Common myeloid progenitor, CD34-positive (primary cell): ENCODE data around the gene ABITRAM.

Experiments
- CTCF ChIA-PET: fragments of 350-600 bp; sonication (Branson Sonifier 250); formaldehyde crosslinking; loops from one replicate; lab custom pipeline; 2021; ENCODE audit warnings: antibody characterized with exemption; lab: Charles Lee
- POLR2A ChIA-PET: fragments of 350-600 bp; sonication (Branson Sonifier 250); formaldehyde crosslinking; loops from one replicate; lab custom pipeline; 2021; ENCODE audit warnings: antibody characterized with exemption; lab: Charles Lee
- DNase-seq, 3 donors: peaks; one replicate each; pipeline versions ENCODE4 v3.0.0 to v3.0.0-alpha.2; 2013
- H3K27ac ChIP-seq, 2 experiments: 1 replicate in 1 of 2; 2 replicates in 1 of 2; pipeline ENCODE4 v1.7.0; 2013; ENCODE audit warnings: inconsistent platforms in 2 of 2, low read length in 2 of 2, mild to moderate bottlenecking in 2 of 2, low read depth in 1 of 2, moderate library complexity in 1 of 2; ENCODE audit not compliant: severe bottlenecking in 2 of 2, insufficient read depth in 1 of 2, poor library complexity in 1 of 2
- H3K27me3 ChIP-seq, 5 experiments: replicated peaks in 2 of 5; 1 replicate in 3 of 5; 2 replicates in 2 of 5; pipeline versions ENCODE4 v1.6.1 to v1.7.0; 2013; ENCODE audit warnings: low read length in 4 of 5, mild to moderate bottlenecking in 2 of 5, moderate library complexity in 2 of 5, inconsistent platforms in 1 of 5; ENCODE audit not compliant: insufficient read depth in 5 of 5, control insufficient read depth in 4 of 5
- H3K36me3 ChIP-seq, 4 experiments: 1 replicate in 2 of 4; 2 replicates in 2 of 4; pipeline versions ENCODE4 v1.6.1 to v1.7.0; 2013; ENCODE audit warnings: low read length in 3 of 4, control low read depth in 1 of 4, mild to moderate bottlenecking in 1 of 4; ENCODE audit not compliant: control insufficient read depth in 4 of 4, insufficient read depth in 4 of 4
- H3K4me1 ChIP-seq, 4 experiments: 1 replicate in 3 of 4; 2 replicates in 1 of 4; pipeline versions ENCODE4 v1.6.1 to v1.7.1; 2013; ENCODE audit warnings: low read length in 3 of 4, mild to moderate bottlenecking in 3 of 4, control low read depth in 1 of 4, inconsistent platforms in 1 of 4, moderate library complexity in 1 of 4; ENCODE audit not compliant: control insufficient read depth in 4 of 4, insufficient read depth in 4 of 4; ENCODE audit errors: control extremely low read depth in 1 of 4
- H3K4me3 ChIP-seq, 7 experiments: 1 replicate in 4 of 7; 2 replicates in 3 of 7; pipeline versions ENCODE4 v1.5.1 to v1.7.0; 2013; ENCODE audit warnings: mild to moderate bottlenecking in 7 of 7, low read length in 6 of 7, moderate library complexity in 6 of 7, inconsistent platforms in 2 of 7, low read depth in 2 of 7, control low read depth in 1 of 7; ENCODE audit not compliant: insufficient read depth in 4 of 7, control insufficient read depth in 1 of 7; ENCODE audit errors: extremely low read depth in 1 of 7
- H3K9me3 ChIP-seq, 5 experiments: 1 replicate in 4 of 5; 2 replicates in 1 of 5; pipeline versions ENCODE4 v1.6.1 to v1.7.1; 2013; ENCODE audit warnings: low read length in 4 of 5, mild to moderate bottlenecking in 2 of 5, inconsistent platforms in 1 of 5, low read depth in 1 of 5, moderate library complexity in 1 of 5; ENCODE audit not compliant: control insufficient read depth in 4 of 5, insufficient read depth in 2 of 5; ENCODE audit errors: control extremely low read depth in 1 of 5
- WGBS: methylation state at CpG from one replicate; pipeline ENCODE4 v1.1.5; 2013; ENCODE audit not compliant: insufficient coverage; 5-methylcytosine and 5-hydroxymethylcytosine counted together

The ABITRAM gene

DNA sequence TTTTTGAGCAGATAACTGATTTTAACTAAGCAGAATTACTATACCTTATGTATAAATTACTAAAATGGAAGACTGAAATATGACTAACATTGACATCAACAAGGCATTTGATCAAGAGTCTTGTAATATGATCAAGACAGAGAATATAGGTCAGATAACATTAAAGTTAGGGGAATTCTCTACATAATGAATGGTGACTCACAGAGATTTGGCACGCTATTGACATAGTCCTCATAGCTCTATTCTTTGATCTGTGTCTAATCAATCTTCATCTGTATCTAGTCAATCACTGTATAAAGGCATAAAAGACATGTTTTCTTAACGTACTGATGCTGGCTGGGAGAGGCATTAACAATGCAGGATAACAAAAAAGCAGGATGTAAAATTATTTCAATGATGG lies 17.4 kb downstream of the ABITRAM start:
- POLR2A ChIA-PET: no interaction called here
- 100% methylated on average over 1 of the region's 2 CpGs for WGBS

DNA sequence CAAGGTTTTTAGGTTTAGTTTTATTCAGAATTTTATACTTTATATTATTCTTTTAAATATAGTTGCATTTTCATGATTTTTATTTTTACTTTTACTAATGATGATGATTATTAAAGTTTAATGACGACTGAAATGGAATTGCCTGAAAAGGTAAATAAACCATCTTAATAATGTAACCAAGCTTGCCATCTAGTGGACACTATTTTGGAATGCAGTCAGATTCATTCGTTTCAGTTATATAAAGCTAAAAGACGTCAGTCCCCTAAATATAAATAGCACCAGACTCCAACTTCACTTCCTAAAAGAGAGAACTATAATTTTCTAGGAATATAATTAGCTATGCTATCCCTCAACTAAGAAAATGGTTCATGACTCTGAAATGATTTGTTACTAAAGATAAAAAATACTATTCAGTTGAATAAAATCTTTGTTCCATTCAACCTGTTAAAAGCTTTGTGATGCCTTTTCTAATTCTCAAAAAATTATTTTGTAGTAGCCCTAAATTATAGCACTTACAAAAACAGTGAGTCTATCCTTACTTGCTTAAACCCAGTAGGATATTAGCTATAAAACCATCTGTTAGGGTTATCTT lies 19.9 kb downstream of the ABITRAM start:
- POLR2A ChIA-PET: interaction anchor here (0.6 kb wide), 1 partner anchor 145 kb away, joined by 3 read pairs; no protein-coding TSS in a partner anchor
- DNase-seq: peak; percentile 48 to 68 (median 67)
- no peaks in the 10 kb centered on the region for H3K27me3 ChIP-seq
- H3K4me3 ChIP-seq: no peak overlapping the region
- H3K27ac ChIP-seq: no peak overlapping the region
- H3K36me3 ChIP-seq: peaks cover 0 to 3% (median 0%) of the 10 kb centered on the region in 4 experiments
- peaks cover 0 to 4% (median 0%) of the 10 kb centered on the region in 4 experiments for H3K4me1 ChIP-seq
- CTCF ChIA-PET: interaction anchor here (0.6 to 4.4 kb wide), 7 partner anchors 9 to 131 kb away, joined by 3 to 21 read pairs (median 3); no protein-coding TSS in a partner anchor
- WGBS: no CpG with 5 or more reads among the region's 3 CpGs
- H3K9me3 ChIP-seq: no peaks in the 10 kb centered on the region

More for the DNA sequence above, 17.4 kb downstream of the ABITRAM start:
- Histone ChIP-seq H3K36me3 (peaks cover 0 to 3% (median 0%) of the 10 kb centered on the region in 4 experiments), H3K27ac (no peak overlapping the region), H3K27me3 (no peaks in the 10 kb centered on the region), H3K9me3 (no peaks in the 10 kb centered on the region), H3K4me3 (no peak overlapping the region), H3K4me1 (peaks cover 0 to 4% (median 0%) of the 10 kb centered on the region in 4 experiments)
- DNase-seq: no peak
- CTCF ChIA-PET: interaction anchor here (1.1 to 4.4 kb wide), 3 partner anchors 9 to 52 kb away, joined by 3 to 21 read pairs (median 3); partner anchors contain the start of gene ABITRAM

DNA sequence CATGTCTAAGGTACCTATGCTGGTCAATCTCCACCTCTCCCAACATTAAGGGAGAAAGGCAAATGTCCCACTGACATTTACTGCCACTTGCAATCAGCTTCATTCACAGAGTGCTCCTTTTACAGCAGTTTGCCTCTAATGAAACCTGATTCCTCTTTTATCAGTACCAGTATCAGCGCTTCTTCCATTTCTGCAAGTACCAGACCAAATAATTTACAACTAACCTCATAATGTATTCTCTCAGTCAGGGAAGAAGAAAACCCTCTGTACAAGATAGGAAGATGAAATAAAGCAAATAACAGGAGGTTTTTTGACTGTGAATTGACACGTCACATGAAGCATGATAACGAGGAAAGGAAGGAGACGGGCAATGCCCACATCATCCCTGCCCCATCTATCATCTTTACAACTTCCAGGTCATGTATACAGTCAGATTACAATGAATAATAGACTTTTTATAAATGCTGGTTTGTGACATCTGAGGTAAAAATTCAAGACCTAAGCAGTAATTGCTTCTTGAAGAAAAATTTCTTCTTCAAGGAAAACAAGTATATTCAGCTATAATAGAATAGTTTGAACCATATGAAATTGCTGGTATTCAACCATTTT lies 21.9 kb downstream of the ABITRAM start:
- Histone ChIP-seq H3K4me1 (peaks cover 0 to 4% (median 0%) of the 10 kb centered on the region in 4 experiments), H3K9me3 (no peaks in the 10 kb centered on the region), H3K27ac (no peak overlapping the region), H3K36me3 (peaks cover 0 to 3% (median 0%) of the 10 kb centered on the region in 4 experiments), H3K27me3 (no peaks in the 10 kb centered on the region), H3K4me3 (no peak overlapping the region)
- POLR2A ChIA-PET: no interaction called here
- CTCF ChIA-PET: interaction anchor here (3.2 kb wide), 1 partner anchor 7 kb away, joined by 13 read pairs; no protein-coding TSS in a partner anchor
- no CpG with 5 or more reads among the region's 4 CpGs for WGBS
- no peak for DNase-seq

DNA sequence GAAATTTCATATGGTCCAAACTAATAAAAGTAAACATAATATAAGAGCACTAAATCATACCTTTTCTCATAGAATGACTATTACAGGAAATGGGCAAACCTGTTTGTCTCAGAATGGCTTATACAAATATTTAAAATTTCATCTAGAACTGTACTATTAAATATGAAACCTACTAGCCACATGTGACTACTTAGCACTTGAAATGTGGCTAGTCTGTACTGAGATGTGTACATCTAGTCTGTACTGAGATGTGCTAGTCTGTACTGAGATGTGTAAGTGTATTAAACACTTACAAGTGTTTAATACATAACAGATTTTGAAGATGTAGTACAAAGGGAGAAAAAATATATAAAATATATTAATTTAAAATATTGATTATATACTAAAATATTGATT lies 22.4 kb downstream of the ABITRAM start:
- Histone ChIP-seq H3K27ac (no peak overlapping the region), H3K4me1 (peaks cover 0 to 4% (median 0%) of the 10 kb centered on the region in 4 experiments), H3K9me3 (no peaks in the 10 kb centered on the region), H3K4me3 (no peak overlapping the region), H3K27me3 (no peaks in the 10 kb centered on the region), H3K36me3 (no peaks in the 10 kb centered on the region)
- POLR2A ChIA-PET: no interaction called here
- no peak for DNase-seq
- CTCF ChIA-PET: no interaction called here

DNA sequence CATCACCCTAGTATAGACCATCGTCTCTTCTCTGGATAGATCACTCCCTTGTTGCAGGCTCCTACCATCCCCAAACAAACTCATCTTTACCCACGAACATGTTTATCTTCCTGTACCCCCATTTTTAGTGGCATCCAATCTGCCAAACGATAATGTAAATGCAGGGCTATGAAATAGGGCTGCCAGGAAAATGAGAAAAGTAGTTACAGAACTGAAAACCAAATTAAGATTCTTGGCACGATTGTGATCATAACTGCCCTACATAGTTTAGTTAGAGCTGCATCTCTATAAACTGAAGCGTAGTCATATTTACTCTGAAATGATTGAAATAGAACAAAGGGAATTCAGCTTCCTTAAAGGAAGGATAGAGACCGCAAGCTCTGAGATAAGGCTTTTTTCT lies 26.1 kb downstream of the ABITRAM start:
- ChIA-PET CTCF (interaction anchor here (0.6 kb wide), 1 partner anchor 16 kb away, joined by 3 read pairs; no protein-coding TSS in a partner anchor), POLR2A (no interaction called here)
- Histone ChIP-seq H3K4me1 (no peaks in the 10 kb centered on the region), H3K27me3 (no peaks in the 10 kb centered on the region), H3K9me3 (no peaks in the 10 kb centered on the region), H3K36me3 (peaks cover 0 to 8% (median 0%) of the 10 kb centered on the region in 4 experiments), H3K4me3 (no peak overlapping the region), H3K27ac (no peak overlapping the region)
- WGBS: 50% methylated on average over 2 of the region's 6 CpGs
- no peak for DNase-seq

DNA sequence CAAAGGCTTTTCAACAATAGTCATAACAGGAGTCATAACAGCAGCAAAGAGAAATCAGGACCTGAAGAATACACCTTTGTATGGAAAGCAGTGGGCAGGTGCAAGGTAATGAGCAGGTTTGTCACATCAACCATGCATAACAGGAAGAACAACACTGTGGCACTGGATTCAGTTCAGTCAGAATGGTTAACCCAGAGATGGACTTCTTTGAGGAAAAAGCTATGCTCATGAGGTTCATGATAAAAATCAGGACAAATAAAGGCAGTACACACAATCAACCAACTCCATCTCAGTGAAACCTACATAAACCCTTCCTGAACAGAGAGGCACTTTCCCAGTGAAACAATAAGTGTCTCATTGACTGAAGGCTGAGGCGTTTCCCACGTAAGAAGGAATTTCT lies 27.0 kb downstream of the ABITRAM start:
- DNase-seq: no peak

More for the DNA sequence above, 27.0 kb downstream of the ABITRAM start:
- H3K4me1 ChIP-seq: no peaks in the 10 kb centered on the region
- CTCF ChIA-PET: interaction anchor here (3.8 kb wide), 1 partner anchor 7 kb away, joined by 13 read pairs; no protein-coding TSS in a partner anchor
- POLR2A ChIA-PET: no interaction called here
- H3K9me3 ChIP-seq: no peaks in the 10 kb centered on the region
- H3K27ac ChIP-seq: no peak overlapping the region
- no CpG with 5 or more reads among the region's 2 CpGs for WGBS
- peaks cover 0 to 13% (median 0%) of the 10 kb centered on the region in 4 experiments for H3K36me3 ChIP-seq
- no peak overlapping the region for H3K4me3 ChIP-seq
- no peaks in the 10 kb centered on the region for H3K27me3 ChIP-seq
